Brain microvascular endothelial cell (primary cell): ENCODE data around the gene MRPL2.

ENCODE experiments used
- DNase-seq: peaks from one replicate; pipeline ENCODE4 v3.0.0-alpha.2; 2020
- H3K27ac ChIP-seq: fragments of 250-450 bp; sonication (Bioruptor Pico); 2 replicates; pipeline ENCODE4 v1.5.1; 2020; ENCODE audit warnings: mild to moderate bottlenecking, moderate library complexity
- H3K27me3 ChIP-seq: fragments of 250-450 bp; sonication (Bioruptor Pico); replicated peaks from 2 replicates; pipeline ENCODE4 v1.5.1; 2020; ENCODE audit warnings: mild to moderate bottlenecking
- H3K36me3 ChIP-seq: fragments of 250-450 bp; sonication (Bioruptor Pico); replicated peaks from 2 replicates; pipeline ENCODE4 v1.5.1; 2020; ENCODE audit warnings: mild to moderate bottlenecking
- H3K4me3 ChIP-seq: 2 replicates; pipeline ENCODE4 v1.5.1; 2011; ENCODE audit warnings: low read depth, mild to moderate bottlenecking, control low read depth, low read length, moderate library complexity
- CTCF ChIP-seq: IDR thresholded peaks from 2 replicates; pipeline ENCODE4 v1.5.1; 2011; ENCODE audit warnings: low read depth, mild to moderate bottlenecking, moderate library complexity, low read length, control low read depth, inconsistent platforms; ENCODE audit errors: missing control alignments
- in situ Hi-C: cut with HindIII; loops from 2 replicates; pipeline ENCODE4 v1.10.0; 2017; ENCODE audit warnings: low sequenced_read_pairs, low pct_ligation_motif_present

Gene MRPL2

GRCh38 chr6:43097502-43097901 lies 38.3 kb upstream of the MRPL2 start:
- Histone ChIP-seq H3K36me3 (no peaks in the 10 kb centered on the region), H3K4me3 (no peak overlapping the region), H3K27me3 (no peaks in the 10 kb centered on the region), H3K27ac (no peak overlapping the region)
- DNase-seq, result no peak
- in situ Hi-C loops, result no loop called here
- no peak for TF ChIP-seq CTCF

- in situ Hi-C loops, result no loop called here
- H3K36me3 ChIP-seq, result no peaks in the 10 kb centered on the region
- no peak for DNase-seq
- peak; percentile 13 for TF ChIP-seq CTCF
- peak overlapping the region; percentile 25 for H3K27ac ChIP-seq
- H3K27me3 ChIP-seq, result no peaks in the 10 kb centered on the region
- no peak overlapping the region for H3K4me3 ChIP-seq
Observed at GRCh38 chr6:43097098-43097489, 37.9 kb upstream of the MRPL2 start.

GRCh38 chr6:43096451-43097097 lies 37.3 kb upstream of the MRPL2 start:
- TF ChIP-seq CTCF, result no peak

GRCh38 chr6:43095939-43096338 lies 36.7 kb upstream of the MRPL2 start:
- in situ Hi-C loops, result no loop called here
- TF ChIP-seq CTCF, result no peak
- Histone ChIP-seq H3K36me3 (no peaks in the 10 kb centered on the region), H3K4me3 (no peak overlapping the region), H3K27me3 (no peaks in the 10 kb centered on the region), H3K27ac (no peak overlapping the region)
- DNase-seq, result no peak

More at GRCh38 chr6:43096451-43097097, 37.3 kb upstream of the MRPL2 start:
- no peak overlapping the region for H3K4me3 ChIP-seq
- H3K27ac ChIP-seq, result peak overlapping the region; percentile 25
- in situ Hi-C loops, result no loop called here
- H3K27me3 ChIP-seq, result no peaks in the 10 kb centered on the region
- H3K36me3 ChIP-seq, result no peaks in the 10 kb centered on the region
- DNase-seq, result peak; percentile 42

GRCh38 chr6:43093436-43094289 lies 34.4 kb upstream of the MRPL2 start:
- no peaks in the 10 kb centered on the region for H3K27me3 ChIP-seq
- H3K36me3 ChIP-seq, result no peaks in the 10 kb centered on the region
- no peak overlapping the region for H3K4me3 ChIP-seq
- in situ Hi-C loops, result no loop called here
- TF ChIP-seq CTCF, result no peak
- no peak overlapping the region for H3K27ac ChIP-seq
- DNase-seq, result no peak

GRCh38 chr6:43092635-43093034 lies 33.4 kb upstream of the MRPL2 start:
- Histone ChIP-seq H3K4me3 (no peak overlapping the region), H3K27me3 (no peaks in the 10 kb centered on the region), H3K36me3 (no peaks in the 10 kb centered on the region), H3K27ac (no peak overlapping the region)
- in situ Hi-C loops, result no loop called here
- DNase-seq, result no peak
- no peak for TF ChIP-seq CTCF
